Erythroblast (primary cell): ENCODE data around the gene COX8A.

Experiments used
- GATA1 ChIP-seq: IDR thresholded peaks from 2 replicates; pipeline ENCODE4 v1.6.1; 2011; ENCODE audit warnings: low read depth, mild to moderate bottlenecking, control low read depth, low read length, moderate library complexity
- POLR2A ChIP-seq: IDR thresholded peaks from 2 replicates; pipeline ENCODE4 v1.6.1; 2011; ENCODE audit warnings: mild to moderate bottlenecking, low read length

- TF ChIP-seq POLR2A (no peak), GATA1 (no peak)
Observed at GRCh38 chr11:64008914-64009633, 34.7 kb downstream of the COX8A start.
